ENCODE measurements around the gene CTBP1.

CTBP1 gene

GRCh38 chr4:1271686-1272085, 22.8 kb upstream of the CTBP1 start:
- Histone ChIP-seq H3K9ac (ENCODE audit: low read length) (no peak overlapping the region), H3K27me3 (ENCODE audit: low read depth, low read length) (peaks cover 4% of the 10 kb centered on the region), H3K79me2 (ENCODE audit: low read length) (no peaks in the 10 kb centered on the region), H3K4me3 (ENCODE audit: low read length) (no peak overlapping the region), H3K4me1 (ENCODE audit: low read length) (peaks cover 7% of the 10 kb centered on the region), H4K20me1 (ENCODE audit: insufficient read depth, low read length) (no peaks in the 10 kb centered on the region), H3K36me3 (replicated peaks; ENCODE audit: low read depth, low read length) (no peaks in the 10 kb centered on the region), H2AFZ (ENCODE audit: low read depth, low read length) (no peak overlapping the region), H3K9me3 (ENCODE audit: insufficient read depth, low read length) (peaks cover 4% of the 10 kb centered on the region; the same call in 1 of the 2 replicates), H3K27ac (ENCODE audit: low read length) (no peak overlapping the region), H3K4me2 (ENCODE audit: low read length) (no peak overlapping the region)
- TF ChIP-seq CTCF (IDR thresholded peaks at IDR 0.05; ENCODE audit: low read depth, low read length) = no peak
- no peak for TF ChIP-seq EZH2phosphoT487 (IDR thresholded peaks at IDR 0.05; ENCODE audit: low read depth)

- Histone ChIP-seq H3K36me3 (replicated peaks; ENCODE audit: low read depth, low read length) (no peaks in the 10 kb centered on the region), H3K9ac (ENCODE audit: low read length) (no peak overlapping the region), H3K79me2 (ENCODE audit: low read length) (no peaks in the 10 kb centered on the region), H2AFZ (ENCODE audit: low read depth, low read length) (no peak overlapping the region), H3K27me3 (ENCODE audit: low read depth, low read length) (peaks cover 4% of the 10 kb centered on the region), H3K4me1 (ENCODE audit: low read length) (peaks cover 7% of the 10 kb centered on the region), H3K9me3 (ENCODE audit: insufficient read depth, low read length) (peaks cover 4% of the 10 kb centered on the region; the same call in 1 of the 2 replicates), H3K4me3 (ENCODE audit: low read length) (no peak overlapping the region), H4K20me1 (ENCODE audit: insufficient read depth, low read length) (no peaks in the 10 kb centered on the region), H3K4me2 (ENCODE audit: low read length) (no peak overlapping the region), H3K27ac (ENCODE audit: low read length) (no peak overlapping the region)
- TF ChIP-seq CTCF (IDR thresholded peaks at IDR 0.05; ENCODE audit: low read depth, low read length) (no peak), EZH2phosphoT487 (IDR thresholded peaks at IDR 0.05; ENCODE audit: low read depth) (no peak)
Measured at GRCh38 chr4:1269209-1269608, 20.3 kb upstream of the CTBP1 start.

GRCh38 chr4:1266881-1267763, 18.2 kb upstream of the CTBP1 start:
- TF ChIP-seq EZH2phosphoT487 (IDR thresholded peaks at IDR 0.05; ENCODE audit: low read depth) = no peak
- TF ChIP-seq CTCF (IDR thresholded peaks at IDR 0.05; ENCODE audit: low read depth, low read length) = no peak
- Histone ChIP-seq H2AFZ (ENCODE audit: low read depth, low read length) (no peak overlapping the region), H3K4me3 (ENCODE audit: low read length) (peak overlapping the region; percentile 59), H3K36me3 (replicated peaks; ENCODE audit: low read depth, low read length) (no peaks in the 10 kb centered on the region), H3K79me2 (ENCODE audit: low read length) (no peaks in the 10 kb centered on the region), H3K27me3 (ENCODE audit: low read depth, low read length) (peaks cover 4% of the 10 kb centered on the region), H3K9ac (ENCODE audit: low read length) (no peak overlapping the region), H3K9me3 (ENCODE audit: insufficient read depth, low read length) (peaks cover 4% of the 10 kb centered on the region; the same call in 1 of the 2 replicates), H3K4me1 (ENCODE audit: low read length) (peaks cover 7% of the 10 kb centered on the region), H4K20me1 (ENCODE audit: insufficient read depth, low read length) (no peaks in the 10 kb centered on the region), H3K27ac (ENCODE audit: low read length) (no peak overlapping the region), H3K4me2 (ENCODE audit: low read length) (peak overlapping the region; percentile 61)

GRCh38 chr4:1265351-1265750, 16.4 kb upstream of the CTBP1 start:
- Histone ChIP-seq H3K27me3 (ENCODE audit: low read depth, low read length) (peaks cover 4% of the 10 kb centered on the region), H3K4me3 (ENCODE audit: low read length) (no peak overlapping the region), H2AFZ (ENCODE audit: low read depth, low read length) (no peak overlapping the region), H3K9me3 (ENCODE audit: insufficient read depth, low read length) (peaks cover 4% of the 10 kb centered on the region; the same call in 1 of the 2 replicates), H3K79me2 (ENCODE audit: low read length) (no peaks in the 10 kb centered on the region), H3K27ac (ENCODE audit: low read length) (no peak overlapping the region), H3K9ac (ENCODE audit: low read length) (no peak overlapping the region), H3K4me1 (ENCODE audit: low read length) (peaks cover 7% of the 10 kb centered on the region), H4K20me1 (ENCODE audit: insufficient read depth, low read length) (no peaks in the 10 kb centered on the region), H3K4me2 (ENCODE audit: low read length) (no peak overlapping the region), H3K36me3 (replicated peaks; ENCODE audit: low read depth, low read length) (no peaks in the 10 kb centered on the region)
- TF ChIP-seq CTCF (IDR thresholded peaks at IDR 0.05; ENCODE audit: low read depth, low read length) = no peak
- TF ChIP-seq EZH2phosphoT487 (IDR thresholded peaks at IDR 0.05; ENCODE audit: low read depth) = no peak
